GM12878 (cell line): ENCODE results near the gene AEN. TPM values are rescaled to one million over a fixed set of nuclear protein-coding genes. Genes with fewer than 3 reads are reported as not detected.

Source experiments
- ATF7 ChIP-seq: fragments of 450-650 bp; IDR thresholded peaks from 2 replicates; pipeline ENCODE4 v1.6.1; 2016; ENCODE audit warnings: low read depth, mild to moderate bottlenecking
- CBFB ChIP-seq: IDR thresholded peaks from 2 replicates; pipeline ENCODE4 v1.6.1; 2016; ENCODE audit warnings: antibody characterized with exemption, low read depth
- EGR1 ChIP-seq, 2 experiments: IDR thresholded peaks; 1 replicate in 1 of 2; 2 replicates in 1 of 2; pipeline ENCODE4 v1.6.1; 2011 to 2012; ENCODE audit warnings: low read depth in 2 of 2, low read length in 2 of 2, borderline replicate concordance in 1 of 2, mild to moderate bottlenecking in 1 of 2, moderate library complexity in 1 of 2
- EP300 ChIP-seq, 2 experiments: fragments of 150-350 bp in 1 of 2; IDR thresholded peaks; 2 replicates each; pipeline ENCODE4 v1.6.1; 2011 to 2012; ENCODE audit warnings: low read depth in 2 of 2, low read length in 2 of 2, borderline replicate concordance in 1 of 2, improper control_type of control experiment in 1 of 2, inconsistent platforms in 1 of 2; ENCODE audit not compliant: control insufficient read depth in 1 of 2
- ESRRA ChIP-seq: IDR thresholded peaks from 2 replicates; pipeline ENCODE4 v1.6.1; 2012; ENCODE audit warnings: mild to moderate bottlenecking, low read length, improper control_type of control experiment
- JUND ChIP-seq: IDR thresholded peaks from 2 replicates; pipeline ENCODE4 v1.6.1; 2012; ENCODE audit warnings: low read depth, mild to moderate bottlenecking, low read length, improper control_type of control experiment, moderate library complexity
- MEF2A ChIP-seq: IDR thresholded peaks from 2 replicates; pipeline ENCODE4 v1.6.1; 2011; ENCODE audit warnings: low read depth, mild to moderate bottlenecking, low read length, moderate library complexity; ENCODE audit not compliant: insufficient read depth
- MEF2B ChIP-seq: fragments of 450-650 bp; IDR thresholded peaks from 2 replicates; pipeline ENCODE4 v1.6.1; 2018; ENCODE audit warnings: mild to moderate bottlenecking, moderate library complexity; ENCODE audit not compliant: partially characterized antibody, poor library complexity, severe bottlenecking
- NFYB ChIP-seq: IDR thresholded peaks from 2 replicates; pipeline ENCODE4 v1.6.1; 2011; ENCODE audit warnings: low read depth, mild to moderate bottlenecking, low read length, improper control_type of control experiment, moderate library complexity; ENCODE audit not compliant: insufficient read depth
- NKRF ChIP-seq: fragments of 450-650 bp; conservative IDR thresholded peaks from 2 replicates; pipeline ENCODE4 v1.6.1; 2017; ENCODE audit warnings: mild to moderate bottlenecking, moderate library complexity
- POLR2AphosphoS2 ChIP-seq: IDR thresholded peaks from 2 replicates; pipeline ENCODE4 v1.6.1; 2011; ENCODE audit warnings: low read depth, mild to moderate bottlenecking, low read length, improper control_type of control experiment, moderate library complexity
- POU2F2 ChIP-seq: IDR thresholded peaks from 3 replicates; pipeline ENCODE4 v1.6.1; 2011; ENCODE audit warnings: low read depth, mild to moderate bottlenecking, low read length, borderline replicate concordance
- RAD21 ChIP-seq: IDR thresholded peaks from 2 replicates; pipeline ENCODE4 v1.6.1; 2011; ENCODE audit warnings: mild to moderate bottlenecking, low read depth, low read length, moderate library complexity; ENCODE audit not compliant: insufficient read depth
- RELB ChIP-seq: fragments of 450-650 bp; IDR thresholded peaks from 2 replicates; pipeline ENCODE4 v1.6.1; 2017; ENCODE audit warnings: low read depth, mild to moderate bottlenecking, moderate library complexity
- REST ChIP-seq: IDR thresholded peaks from 2 replicates; pipeline ENCODE4 v1.6.1; 2012; ENCODE audit warnings: mild to moderate bottlenecking, low read depth, low read length
- SMAD1 ChIP-seq: fragments of 450-650 bp; IDR thresholded peaks from 2 replicates; pipeline ENCODE4 v1.6.1; 2018; ENCODE audit warnings: mild to moderate bottlenecking, low read depth; ENCODE audit not compliant: partially characterized antibody
- SUZ12 ChIP-seq: fragments of 200-600 bp; sonication (generic); IDR thresholded peaks from one replicate; pipeline ENCODE4 v1.6.1; 2018; ENCODE audit warnings: antibody characterized with exemption, mild to moderate bottlenecking; ENCODE audit not compliant: unreplicated experiment
- USF1 ChIP-seq: IDR thresholded peaks from 2 replicates; pipeline ENCODE4 v1.6.1; 2011; ENCODE audit warnings: borderline replicate concordance, low read depth, mild to moderate bottlenecking, moderate library complexity, mixed read lengths, low read length; ENCODE audit not compliant: insufficient read depth; ENCODE audit errors: extremely low read length
- ZNF217 ChIP-seq: fragments of 450-650 bp; IDR thresholded peaks from 2 replicates; pipeline ENCODE4 v1.6.1; 2017; ENCODE audit warnings: antibody characterized with exemption, mild to moderate bottlenecking
- polyA plus RNA-seq, 11 experiments: library from polyadenylated mRNA; depleted of rRNA in 4 of 11; unstranded in 6 of 11; stranded (reverse) in 5 of 11; fragments of >200 nt; fragmentation: Nextera tagmentation in 4 of 11; fragmentation: Illumina TruSeq in 1 of 11; extraction: Ambion mirVana in 4 of 11; extraction: Trizol in 1 of 11; gene quantifications; 1 replicate in 1 of 11; 2 replicates in 10 of 11; pipeline versions ENCODE4 v1.2.1 to v1.2.3, GENCODE V29; 2011 to 2016; ENCODE audit warnings: inconsistent platforms in 2 of 11, missing spikeins in 2 of 11, low read depth in 1 of 11
- total RNA-seq, 4 experiments: library from RNA; depleted of rRNA in 3 of 4; stranded (reverse); fragments of >200 nt in 3 of 4; fragmentation: Illumina TruSeq in 1 of 4; extraction: Trizol in 1 of 4; gene quantifications; 2 replicates each; pipeline versions ENCODE4 v1.2.1 to v1.2.3, GENCODE V29; 2013 to 2021

The AEN gene
- total and polyA plus RNA-seq, 10 of the 15 experiments (the other 5 are each of a cell fraction or from before 2014, with no cell fraction given): 11.7 to 81.2 (median 53.7) TPM

GRCh38 chr15:88620995-88621772, at the start of gene AEN (continued):
- TF ChIP-seq MEF2B: peak; percentile 49
- TF ChIP-seq CBFB: no peak
- TF ChIP-seq JUND: no peak
- TF ChIP-seq EGR1 (IDR thresholded peaks at IDR 0.05; ENCODE audit: borderline replicate concordance in 1 of 2, low read depth in 2 of 2, low read length in 2 of 2): peak in 1 of 2 experiments; percentile 63; a peak in 1 of 3 replicates
- no peak for TF ChIP-seq EP300 (IDR thresholded peaks at IDR 0.05; ENCODE audit: borderline replicate concordance in 1 of 2, control insufficient read depth in 1 of 2, low read depth in 2 of 2, low read length in 2 of 2)
- no peak for TF ChIP-seq USF1
- no peak for TF ChIP-seq ATF7
- TF ChIP-seq NFYB: peak; percentile 90
- no peak for TF ChIP-seq SMAD1
- TF ChIP-seq RELB: no peak
- no peak for TF ChIP-seq ZNF217
- TF ChIP-seq MEF2A: no peak
- TF ChIP-seq REST: no peak
- TF ChIP-seq RAD21: no peak
- no peak for TF ChIP-seq ESRRA
- TF ChIP-seq NKRF: peak; percentile 98
- TF ChIP-seq SUZ12: no peak
- peak; percentile 34; the same call in 1 of the 3 replicates for TF ChIP-seq POU2F2
- 0 out of 2 replicates have a peak, but pooled peaks have one; percentile 43 for TF ChIP-seq POLR2AphosphoS2
